ENCODE results near the gene TAOK1. TPM values are rescaled to one million over a fixed set of nuclear protein-coding genes. Genes with fewer than 3 reads are reported as not detected.
"Not testable (repeated sequence)": the region's sequence is repeated elsewhere in the genome, so short reads cannot be mapped to it uniquely, and the experiment has no call there.

TAOK1 gene
- total RNA-seq, 1 experiment from 2014 or later, result 87.1 TPM

- no peak for TF ChIP-seq FOXP4 (CRISPR knock-in tag; IDR thresholded peaks at IDR 0.05)
- no peak for TF ChIP-seq IRF2 (CRISPR knock-in tag; IDR thresholded peaks at IDR 0.05; ENCODE audit: borderline replicate concordance, low read depth)
- TF ChIP-seq GABPB1 (CRISPR knock-in tag; IDR thresholded peaks at IDR 0.05), result no peak
- TF ChIP-seq E2F5 (CRISPR knock-in tag; IDR thresholded peaks at IDR 0.05), result no peak
- TF ChIP-seq ZNF138 (CRISPR knock-in tag; conservative IDR thresholded peaks at IDR 0.05), result no peak
- TF ChIP-seq ZNF416 (CRISPR knock-in tag; IDR thresholded peaks at IDR 0.05), result no peak
Observed at GRCh38 chr17:29345066-29345465, 45.1 kb upstream of the TAOK1 start (continued).

GRCh38 chr17:29345470-29345869 is 44.7 kb upstream of the TAOK1 start:
- not testable (repeated sequence) for DNase-seq (ENCODE audit: low spot score); H3K9me3 Mint-ChIP-seq; H3K4me1 Mint-ChIP-seq; H3K27me3 Mint-ChIP-seq (ENCODE audit: low read depth); H3K4me3 Mint-ChIP-seq; H3K36me3 Mint-ChIP-seq; ATAC-seq; H3K27ac Mint-ChIP-seq
- POLR2A ChIA-PET, result interaction anchor here (0.6 to 1.4 kb wide), 4 partner anchors 51 to 450 kb away, joined by 3 to 7 read pairs (median 3); partner anchors contain the start of gene NUFIP2
- CTCF ChIA-PET, result interaction anchor here (0.7 to 1.9 kb wide), 3 partner anchors 25 to 1402 kb away, joined by 3 to 9 read pairs (median 4); no protein-coding TSS in a partner anchor

- ChIA-PET POLR2A (interaction anchor here (0.6 to 1.4 kb wide), 2 partner anchors 52 to 186 kb away, joined by 3 read pairs; partner anchors contain the start of gene NUFIP2), CTCF (interaction anchor here (0.6 to 0.7 kb wide), 2 partner anchors 314 to 1403 kb away, joined by 3 read pairs; no protein-coding TSS in a partner anchor)
- no peak for ATAC-seq
- Mint-ChIP-seq H3K9me3 (no peaks in the 10 kb centered on the region), H3K27ac (no peak overlapping the region), H3K4me1 (no peaks in the 10 kb centered on the region), H3K36me3 (no peaks in the 10 kb centered on the region), H3K27me3 (ENCODE audit: low read depth) (no peaks in the 10 kb centered on the region), H3K4me3 (no peak overlapping the region)
- no peak for DNase-seq (ENCODE audit: low spot score)
- TF ChIP-seq NR1H2 (CRISPR knock-in tag; IDR thresholded peaks at IDR 0.05) (no peak), ZNF232 (CRISPR knock-in tag; IDR thresholded peaks at IDR 0.05) (no peak), ATF1 (CRISPR knock-in tag; IDR thresholded peaks at IDR 0.05) (no peak), TEAD1 (CRISPR knock-in tag; IDR thresholded peaks at IDR 0.05) (no peak), GTF2I (CRISPR knock-in tag; conservative IDR thresholded peaks at IDR 0.05) (no peak), OVOL2 (CRISPR knock-in tag; IDR thresholded peaks at IDR 0.05; ENCODE audit: borderline replicate concordance) (no peak), ESRRA (CRISPR knock-in tag; IDR thresholded peaks at IDR 0.05; ENCODE audit: borderline replicate concordance) (no peak), KAT7 (CRISPR knock-in tag; IDR thresholded peaks at IDR 0.05; ENCODE audit: borderline replicate concordance) (no peak), PREB (CRISPR knock-in tag; IDR thresholded peaks at IDR 0.05; ENCODE audit: borderline replicate concordance) (no peak), JAZF1 (CRISPR knock-in tag; IDR thresholded peaks at IDR 0.05) (no peak), CBFB (CRISPR knock-in tag; IDR thresholded peaks at IDR 0.05; ENCODE audit: low read depth) (no peak)
Observed at GRCh38 chr17:29346462-29346861, 43.7 kb upstream of the TAOK1 start.
